Measurements from ENCODE around the gene FAM171A2. TPM values are rescaled to one million over a fixed set of nuclear protein-coding genes. Genes with fewer than 3 reads are reported as not detected.
A peak's percentile ranks its signal among the peaks of the same experiment; 100 is the strongest.

The FAM171A2 gene
- total RNA-seq, 1 donor from 2014 or later: 15.0 TPM

DNA sequence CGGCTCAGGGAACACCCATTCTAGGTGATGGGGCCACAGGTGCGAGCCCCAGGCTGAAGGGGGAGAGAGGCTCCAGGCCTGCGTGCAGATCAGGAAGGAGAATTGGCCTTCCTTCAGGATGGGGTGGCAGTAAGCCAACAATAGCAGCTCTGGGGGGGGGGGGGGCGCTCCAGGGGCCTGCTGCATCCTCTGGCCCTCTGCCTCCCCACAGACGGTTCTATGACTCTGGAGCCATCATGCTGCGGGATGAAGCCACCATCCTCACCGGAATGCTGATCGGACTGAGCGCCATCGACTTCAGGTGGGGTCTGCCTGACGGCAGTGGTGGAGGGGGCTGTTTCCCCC, 49.2 kb downstream of the FAM171A2 start:
- DNase-seq (ENCODE audit: low read depth): no peak
- TF ChIP-seq, protein P1, sequence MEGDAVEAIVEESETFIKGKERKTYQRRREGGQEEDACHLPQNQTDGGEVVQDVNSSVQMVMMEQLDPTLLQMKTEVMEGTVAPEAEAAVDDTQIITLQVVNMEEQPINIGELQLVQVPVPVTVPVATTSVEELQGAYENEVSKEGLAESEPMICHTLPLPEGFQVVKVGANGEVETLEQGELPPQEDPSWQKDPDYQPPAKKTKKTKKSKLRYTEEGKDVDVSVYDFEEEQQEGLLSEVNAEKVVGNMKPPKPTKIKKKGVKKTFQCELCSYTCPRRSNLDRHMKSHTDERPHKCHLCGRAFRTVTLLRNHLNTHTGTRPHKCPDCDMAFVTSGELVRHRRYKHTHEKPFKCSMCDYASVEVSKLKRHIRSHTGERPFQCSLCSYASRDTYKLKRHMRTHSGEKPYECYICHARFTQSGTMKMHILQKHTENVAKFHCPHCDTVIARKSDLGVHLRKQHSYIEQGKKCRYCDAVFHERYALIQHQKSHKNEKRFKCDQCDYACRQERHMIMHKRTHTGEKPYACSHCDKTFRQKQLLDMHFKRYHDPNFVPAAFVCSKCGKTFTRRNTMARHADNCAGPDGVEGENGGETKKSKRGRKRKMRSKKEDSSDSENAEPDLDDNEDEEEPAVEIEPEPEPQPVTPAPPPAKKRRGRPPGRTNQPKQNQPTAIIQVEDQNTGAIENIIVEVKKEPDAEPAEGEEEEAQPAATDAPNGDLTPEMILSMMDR (conservative IDR thresholded peaks at IDR 0.05; ENCODE audit: low read depth, low read length): no peak
- H3K4me3 ChIP-seq (ENCODE audit: low read depth, low read length): peak overlapping the region; percentile 49

DNA sequence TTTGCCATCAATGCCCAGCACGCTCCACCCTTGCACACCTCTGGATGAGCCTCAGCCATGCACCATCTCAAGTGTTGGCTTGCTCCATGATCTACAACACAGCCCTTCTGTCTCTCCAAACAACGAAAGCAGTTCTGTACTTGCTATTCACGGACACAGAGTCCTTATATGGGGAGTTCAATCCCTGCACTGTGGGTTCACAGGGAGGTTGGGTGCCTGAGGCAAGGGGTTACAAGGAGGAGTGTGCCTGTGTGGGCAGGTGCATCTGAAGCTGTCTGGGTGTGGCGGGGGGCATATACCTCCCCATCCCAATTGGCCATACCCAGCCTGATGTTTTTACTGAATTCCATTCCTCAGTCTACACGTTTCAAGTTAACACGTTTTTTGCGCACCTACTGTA, 49.6 kb downstream of the FAM171A2 start:
- DNase-seq (ENCODE audit: low read depth): no peak
- TF ChIP-seq, protein P1 (conservative IDR thresholded peaks at IDR 0.05; ENCODE audit: low read depth, low read length): no peak
- no peak overlapping the region for H3K4me3 ChIP-seq (ENCODE audit: low read depth, low read length)

DNA sequence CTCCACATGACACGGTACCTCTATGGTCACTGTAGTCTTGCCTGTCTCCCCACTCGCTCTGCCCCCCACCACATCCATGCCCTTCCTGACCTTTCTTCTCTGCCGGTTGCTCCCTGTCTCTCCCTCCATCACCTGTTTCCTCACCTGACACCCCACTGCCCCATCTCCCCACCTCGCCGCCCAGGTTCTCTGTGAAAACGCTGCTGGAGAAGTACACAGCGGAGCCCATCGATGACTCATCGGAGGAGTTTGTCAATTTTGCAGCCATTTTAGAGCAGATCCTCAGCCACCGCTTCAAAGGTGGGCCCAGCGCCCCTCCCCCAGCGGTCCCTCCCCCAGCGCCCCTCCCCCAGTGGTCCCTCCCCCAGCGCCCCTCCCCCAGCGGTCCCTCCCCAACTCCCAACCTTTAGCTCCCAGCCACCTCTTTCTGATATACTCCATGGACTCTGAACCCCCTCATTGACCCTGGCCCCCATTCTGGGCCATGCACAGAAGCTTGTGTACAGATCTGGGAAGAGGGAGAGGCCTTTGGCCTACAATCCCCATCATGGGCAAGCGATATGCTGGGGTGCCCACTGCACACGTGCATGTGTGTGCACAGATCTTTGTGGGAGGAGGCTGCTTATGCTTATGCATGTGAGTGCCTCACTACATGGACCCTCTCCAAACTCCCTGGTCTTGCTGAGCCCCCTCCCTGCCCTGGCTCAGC, 51.1 kb downstream of the FAM171A2 start:
- DNase-seq (ENCODE audit: low read depth): no peak
- H3K4me3 ChIP-seq (ENCODE audit: low read depth, low read length): no peak overlapping the region
- TF ChIP-seq, protein P1 (conservative IDR thresholded peaks at IDR 0.05; ENCODE audit: low read depth, low read length): no peak

DNA sequence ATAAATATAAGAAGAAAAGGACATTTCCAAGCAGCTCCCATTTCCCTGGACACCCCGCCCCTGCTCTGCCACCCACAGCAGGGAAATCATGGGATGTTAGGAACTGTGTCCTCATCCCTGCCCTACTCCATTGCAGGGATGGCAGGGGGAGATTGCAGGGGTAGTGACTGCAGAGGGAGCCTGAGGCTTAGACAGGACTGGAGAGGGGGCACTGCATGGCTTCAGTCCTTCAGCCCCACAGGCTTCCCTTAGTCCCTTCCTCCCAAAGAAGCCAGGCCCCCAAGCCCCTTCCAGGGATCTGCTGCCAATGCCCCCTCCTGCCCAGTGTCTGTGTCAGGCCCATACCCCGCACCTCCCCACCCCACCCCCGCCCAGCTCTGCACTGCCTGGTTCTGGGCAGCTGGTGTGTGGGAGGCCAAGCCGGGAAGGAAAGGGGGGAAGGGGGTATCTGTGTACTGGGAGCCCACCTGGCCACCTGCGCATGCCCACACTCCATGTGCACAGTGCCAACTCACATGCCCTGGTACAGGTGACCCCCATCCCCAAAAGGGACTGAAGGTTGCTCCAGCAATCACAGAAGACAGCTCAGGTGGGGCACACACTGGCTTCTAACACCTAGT, 52.0 kb downstream of the FAM171A2 start:
- no peak for DNase-seq (ENCODE audit: low read depth)
- TF ChIP-seq, protein P1 (conservative IDR thresholded peaks at IDR 0.05; ENCODE audit: low read depth, low read length): no peak

DNA sequence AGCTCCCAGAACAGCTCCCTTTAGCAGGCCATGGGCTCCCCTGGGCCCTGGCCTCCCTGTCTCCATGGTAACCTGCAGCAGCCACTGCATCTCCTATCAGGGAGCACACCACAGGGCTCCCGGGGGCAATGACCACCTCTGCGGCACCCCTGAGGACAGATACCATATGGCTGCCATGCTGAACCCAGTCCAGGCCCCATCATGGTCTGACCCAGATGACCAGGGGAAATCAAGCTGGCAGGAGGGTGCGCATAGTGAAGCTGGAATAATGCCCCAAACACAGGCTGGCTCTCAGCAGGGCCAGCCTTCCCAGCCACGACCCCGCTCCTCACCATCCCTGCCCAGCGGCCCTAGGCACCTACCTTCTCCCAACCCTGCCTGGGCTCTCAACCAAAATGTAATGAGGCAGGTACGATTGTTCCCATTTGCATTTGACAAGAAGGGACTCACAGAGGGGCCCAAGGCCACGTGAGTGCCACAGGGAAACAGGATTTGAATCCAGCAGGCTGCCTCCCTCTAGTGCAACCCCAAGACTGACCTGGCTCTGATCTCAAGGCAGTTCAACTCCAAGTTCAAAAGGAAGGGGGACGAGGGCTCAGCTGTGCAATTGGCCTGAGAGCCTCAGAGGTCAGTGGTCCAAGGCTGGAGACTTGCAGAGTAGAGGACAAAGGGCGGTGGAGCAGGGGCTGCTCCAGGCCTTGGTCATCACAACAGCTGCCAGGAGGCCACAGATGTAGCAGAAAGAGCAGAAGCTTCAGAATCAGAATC, 52.9 kb downstream of the FAM171A2 start:
- no peak for DNase-seq (ENCODE audit: low read depth)
- TF ChIP-seq, protein P1 (conservative IDR thresholded peaks at IDR 0.05; ENCODE audit: low read depth, low read length): no peak

More for the DNA sequence above, 52.0 kb downstream of the FAM171A2 start:
- no peak overlapping the region for H3K4me3 ChIP-seq (ENCODE audit: low read depth, low read length)

DNA sequence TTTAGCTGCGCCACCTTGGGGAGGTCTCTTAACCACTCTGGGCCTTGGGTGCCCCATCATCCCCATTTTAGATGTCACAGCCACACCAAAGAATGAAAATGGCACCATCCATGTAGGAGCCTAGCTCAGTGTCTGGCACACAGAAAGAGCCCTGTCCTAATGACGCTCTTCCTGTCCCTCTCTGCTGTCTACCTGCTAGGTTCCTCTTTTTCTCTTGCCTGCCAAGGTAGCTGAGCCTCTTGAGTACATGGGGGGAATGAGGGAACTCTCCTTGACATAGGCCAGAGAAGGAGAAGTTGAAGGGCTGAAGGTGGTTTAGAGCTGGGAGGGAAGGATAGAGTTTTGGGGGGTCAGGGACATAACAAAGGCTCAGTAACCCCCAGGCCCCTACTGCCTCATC, 53.5 kb downstream of the FAM171A2 start:
- no peak for DNase-seq (ENCODE audit: low read depth)
- TF ChIP-seq, protein P1 (conservative IDR thresholded peaks at IDR 0.05; ENCODE audit: low read depth, low read length): no peak
- H3K4me3 ChIP-seq (ENCODE audit: low read depth, low read length): no peak overlapping the region

More for the DNA sequence above, 52.9 kb downstream of the FAM171A2 start:
- H3K4me3 ChIP-seq (ENCODE audit: low read depth, low read length): no peak overlapping the region

Data from epithelial cell of proximal tubule (primary cell).